Fibroblast of skin of abdomen (primary cell): Measurements from ENCODE around the gene BCL2L11.

Experiments used
- DNase-seq: peaks from one replicate; pipeline ENCODE4 v3.0.0-alpha.2; 2013

The BCL2L11 gene

GRCh38 chr2:111168528-111169239 is 48.0 kb downstream of the BCL2L11 start:
- DNase-seq: peak; percentile 78

- DNase-seq: no peak
These were observed 48.6 kb downstream of the BCL2L11 start for GRCh38 chr2:111169268-111169667.

GRCh38 chr2:111169924-111170323 is 49.2 kb downstream of the BCL2L11 start:
- no peak for DNase-seq

- no peak for DNase-seq
These were observed 50.7 kb downstream of the BCL2L11 start for GRCh38 chr2:111171337-111171930.

- no peak for DNase-seq
These were observed 52.0 kb downstream of the BCL2L11 start for GRCh38 chr2:111172666-111173065.

- DNase-seq: no peak
These were observed 52.6 kb downstream of the BCL2L11 start for GRCh38 chr2:111173338-111173737.

- no peak for DNase-seq
These were observed 53.1 kb downstream of the BCL2L11 start for GRCh38 chr2:111173856-111174255.

- DNase-seq: no peak
These were observed 54.9 kb downstream of the BCL2L11 start for GRCh38 chr2:111175615-111176014.

DNA sequence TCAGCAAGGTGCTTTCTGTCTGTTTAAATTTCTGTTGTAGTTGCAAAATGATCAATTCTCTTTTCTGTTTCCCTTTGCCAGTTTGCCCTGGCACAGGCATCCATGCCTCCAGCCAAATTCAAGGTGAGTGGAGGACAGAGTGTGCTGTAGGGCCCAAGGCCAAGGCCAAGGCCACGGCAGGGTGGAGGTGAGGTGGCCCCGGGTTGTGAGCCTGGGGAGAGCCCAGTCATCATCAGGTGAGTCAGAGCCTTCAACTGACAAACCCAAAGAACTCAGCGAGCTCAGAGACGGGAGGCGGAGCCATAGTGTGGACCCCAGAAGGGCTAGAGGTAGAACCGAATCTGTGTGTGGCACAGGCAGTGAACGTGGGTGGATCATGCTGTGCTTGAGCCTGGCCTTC is 55.7 kb downstream of the BCL2L11 start:
- no peak for DNase-seq

DNA sequence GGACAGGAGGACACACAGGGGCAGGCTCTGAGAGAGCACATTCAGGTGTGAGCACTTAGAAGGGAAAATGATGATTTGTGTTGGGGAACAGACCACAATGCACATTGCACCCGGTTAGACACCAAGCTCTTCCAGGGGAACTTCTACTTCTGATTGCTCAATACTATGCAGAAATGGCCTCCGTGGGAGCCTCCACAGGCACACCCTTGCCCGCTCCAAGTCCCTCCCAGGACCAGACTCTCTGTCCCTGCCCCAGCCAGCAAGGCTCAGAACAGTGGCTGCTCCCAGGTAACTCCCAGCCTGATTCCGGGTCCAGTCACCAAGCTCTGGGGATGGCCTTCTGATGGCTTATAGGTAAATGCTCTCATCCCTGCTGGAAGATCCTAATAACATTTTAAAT is 56.2 kb downstream of the BCL2L11 start:
- no peak for DNase-seq

DNA sequence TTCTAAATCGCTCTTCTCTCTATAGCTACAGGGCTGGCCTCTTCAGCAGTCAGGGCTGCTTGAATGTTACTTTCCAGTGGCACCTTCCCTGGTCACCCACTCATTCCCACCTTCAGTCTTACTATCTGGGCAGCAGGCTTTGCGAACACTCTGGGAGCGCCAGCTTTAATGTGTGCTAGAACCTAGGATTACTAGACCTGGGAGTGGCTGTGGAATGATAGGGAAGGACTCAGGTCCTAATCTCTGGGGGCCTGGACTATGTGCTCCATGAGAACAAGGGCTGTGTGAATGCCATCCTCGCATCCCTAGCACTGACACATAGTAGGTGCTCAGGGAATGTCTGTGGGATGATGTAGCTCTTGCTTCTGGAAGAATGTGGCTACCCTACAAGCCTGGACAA is 57.6 kb downstream of the BCL2L11 start:
- no peak for DNase-seq

- DNase-seq: peak; percentile 30
These were observed 58.2 kb downstream of the BCL2L11 start for GRCh38 chr2:111178730-111179405.

- DNase-seq: no peak
These were observed 61.4 kb downstream of the BCL2L11 start for GRCh38 chr2:111182121-111182520.

GRCh38 chr2:111182740-111183139 is 62.0 kb downstream of the BCL2L11 start:
- no peak for DNase-seq

DNA sequence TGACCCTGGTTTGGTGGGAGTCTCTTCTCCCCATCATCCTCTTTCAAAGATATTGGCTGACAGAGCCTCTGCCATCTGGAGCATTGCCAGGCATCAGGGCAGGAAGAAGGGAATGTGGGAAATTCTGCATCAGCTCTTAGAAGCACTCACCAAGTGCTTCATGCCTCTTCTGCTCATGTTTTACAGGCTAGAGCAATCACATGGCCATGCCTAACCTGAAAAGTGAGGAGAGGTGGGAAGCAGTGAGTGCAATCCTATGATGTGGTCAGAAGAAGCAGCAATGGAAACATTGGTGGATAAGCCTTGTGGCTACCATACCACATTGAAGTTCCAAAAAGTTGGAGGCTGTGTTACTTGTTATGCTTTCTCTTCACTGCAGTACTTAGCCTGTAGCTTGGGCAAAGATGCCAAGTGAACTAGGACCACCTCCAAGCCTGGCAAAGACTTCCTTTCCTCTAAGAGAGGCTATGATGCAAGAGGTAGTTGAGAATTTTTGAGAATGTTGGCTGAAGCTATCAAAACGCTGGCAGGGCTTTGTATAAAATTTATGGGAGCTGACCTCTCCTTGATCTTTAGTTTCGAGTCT is 64.1 kb downstream of the BCL2L11 start:
- DNase-seq: no peak

DNA sequence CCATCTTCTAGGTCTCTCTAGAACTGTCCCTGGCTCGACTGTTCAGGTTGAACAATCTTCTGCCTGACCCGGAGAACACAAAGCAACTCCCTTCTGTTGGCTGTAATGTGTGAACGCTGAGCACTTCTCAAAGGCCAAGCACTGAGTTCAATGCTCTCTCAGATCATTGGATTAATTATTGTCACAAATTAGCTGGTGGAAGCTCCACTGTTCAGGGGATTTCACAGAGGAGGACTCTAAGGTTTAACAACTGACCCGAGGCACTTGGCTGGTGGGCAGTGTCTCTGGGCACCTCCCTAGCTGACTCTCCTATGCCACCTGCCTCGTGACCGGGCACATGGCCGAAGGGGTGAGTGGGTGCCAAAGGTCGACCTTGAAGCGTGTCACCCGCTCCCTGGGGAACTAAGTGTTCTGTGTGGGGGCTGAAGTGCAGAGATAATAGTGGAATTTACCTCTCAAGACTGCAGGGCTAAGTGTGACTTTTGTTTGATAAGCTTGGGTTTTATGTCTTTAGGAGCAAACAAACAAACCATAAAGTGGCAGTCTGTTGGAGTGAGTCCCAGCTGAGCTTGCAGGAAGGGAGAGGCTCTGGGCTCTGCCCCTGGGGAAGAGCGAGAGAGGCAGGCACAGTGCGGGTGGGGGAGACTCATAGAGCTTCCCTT is 64.8 kb downstream of the BCL2L11 start:
- DNase-seq: no peak

DNA sequence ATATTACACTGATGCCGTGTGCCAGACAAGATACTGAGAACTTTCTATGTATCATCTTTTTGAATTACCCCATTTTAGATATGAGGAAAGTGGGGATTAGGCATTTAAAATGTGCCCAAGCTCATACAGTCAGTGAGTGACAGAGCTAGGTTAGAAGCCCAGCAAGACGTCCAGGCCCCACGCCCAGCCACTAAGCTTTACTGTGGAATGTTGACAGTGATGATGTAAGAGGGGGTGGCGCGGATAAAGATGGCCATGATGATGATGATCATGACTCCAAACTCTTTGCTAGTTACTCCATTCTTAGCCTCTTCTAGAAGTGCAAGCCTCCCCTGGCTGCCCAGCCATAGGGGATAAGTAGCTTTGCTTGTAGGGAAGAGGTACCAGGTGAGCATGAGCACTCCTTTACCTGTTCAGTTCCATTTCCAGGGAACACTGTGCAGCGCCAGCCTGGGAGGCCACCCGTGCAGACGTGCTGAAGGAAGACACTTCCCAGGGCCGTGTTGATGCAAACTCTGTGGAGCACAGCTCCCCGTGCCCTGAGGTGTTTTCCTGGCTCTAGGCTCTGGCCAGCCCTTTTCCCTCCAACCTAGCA is 65.5 kb downstream of the BCL2L11 start:
- no peak for DNase-seq

DNA sequence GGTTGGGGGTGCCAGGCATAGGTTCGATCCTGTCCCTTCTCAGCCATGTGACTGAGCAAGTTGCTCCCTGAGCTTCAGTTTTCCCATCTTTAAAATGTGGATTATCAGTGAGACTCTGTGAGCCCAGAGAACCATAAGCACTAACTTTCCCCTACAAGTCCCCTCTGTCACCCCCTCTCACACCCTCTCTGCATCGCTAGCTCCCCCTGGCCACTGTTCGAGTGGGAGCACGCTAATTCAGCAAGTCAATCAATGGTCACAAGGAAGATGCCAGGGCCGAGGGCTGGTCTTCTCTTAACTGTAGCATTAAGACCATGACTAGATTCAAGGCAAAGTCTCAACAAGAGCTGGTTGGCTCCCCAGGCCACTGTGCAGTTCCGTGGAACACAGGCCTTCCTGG is 66.2 kb downstream of the BCL2L11 start:
- no peak for DNase-seq

DNA sequence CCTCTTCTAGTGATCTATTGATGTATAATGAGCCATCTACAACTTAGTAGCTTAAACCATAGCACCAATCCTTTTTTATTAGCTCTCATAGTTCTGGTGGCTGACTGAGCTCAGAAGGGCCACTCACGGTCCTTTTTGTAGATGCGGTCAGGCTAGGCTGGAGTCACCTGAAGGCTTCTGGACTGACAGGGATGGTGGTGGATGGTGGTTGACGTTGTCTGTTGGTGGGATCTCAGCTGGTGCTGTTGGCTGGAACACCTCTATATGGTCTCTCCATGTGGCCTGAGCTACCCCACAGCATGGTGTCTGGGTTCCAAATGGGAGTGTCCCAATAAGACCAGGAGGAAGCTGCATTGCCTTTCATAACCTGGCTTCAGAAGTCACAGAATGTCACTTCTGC is 68.0 kb downstream of the BCL2L11 start:
- DNase-seq: no peak

DNA sequence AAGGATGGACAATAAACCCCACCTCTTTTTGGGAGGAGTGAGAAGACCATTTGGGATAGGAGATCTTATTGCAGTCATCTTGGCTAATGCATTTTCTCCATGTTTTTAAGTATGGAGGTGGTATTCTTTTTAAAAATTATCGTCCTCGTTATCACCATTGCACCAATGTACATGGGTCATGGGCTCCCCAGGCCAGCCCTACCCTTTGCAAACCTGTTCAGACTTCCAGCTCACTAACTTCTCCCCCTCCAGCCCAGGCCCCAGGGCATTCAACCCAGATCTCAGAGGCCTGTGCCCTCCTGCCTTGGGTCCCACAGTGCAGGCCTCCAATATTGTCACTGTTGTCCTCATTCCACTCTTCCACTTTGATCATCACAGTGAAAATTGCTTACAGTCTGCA is 68.4 kb downstream of the BCL2L11 start:
- DNase-seq: no peak

- no peak for DNase-seq
These were observed 70.3 kb downstream of the BCL2L11 start for GRCh38 chr2:111190816-111191540.

- DNase-seq: no peak
These were observed 71.2 kb downstream of the BCL2L11 start for GRCh38 chr2:111191877-111192276.
